Measurements from ENCODE around the gene HNF1B.

- TF ChIP-seq, protein P1, sequence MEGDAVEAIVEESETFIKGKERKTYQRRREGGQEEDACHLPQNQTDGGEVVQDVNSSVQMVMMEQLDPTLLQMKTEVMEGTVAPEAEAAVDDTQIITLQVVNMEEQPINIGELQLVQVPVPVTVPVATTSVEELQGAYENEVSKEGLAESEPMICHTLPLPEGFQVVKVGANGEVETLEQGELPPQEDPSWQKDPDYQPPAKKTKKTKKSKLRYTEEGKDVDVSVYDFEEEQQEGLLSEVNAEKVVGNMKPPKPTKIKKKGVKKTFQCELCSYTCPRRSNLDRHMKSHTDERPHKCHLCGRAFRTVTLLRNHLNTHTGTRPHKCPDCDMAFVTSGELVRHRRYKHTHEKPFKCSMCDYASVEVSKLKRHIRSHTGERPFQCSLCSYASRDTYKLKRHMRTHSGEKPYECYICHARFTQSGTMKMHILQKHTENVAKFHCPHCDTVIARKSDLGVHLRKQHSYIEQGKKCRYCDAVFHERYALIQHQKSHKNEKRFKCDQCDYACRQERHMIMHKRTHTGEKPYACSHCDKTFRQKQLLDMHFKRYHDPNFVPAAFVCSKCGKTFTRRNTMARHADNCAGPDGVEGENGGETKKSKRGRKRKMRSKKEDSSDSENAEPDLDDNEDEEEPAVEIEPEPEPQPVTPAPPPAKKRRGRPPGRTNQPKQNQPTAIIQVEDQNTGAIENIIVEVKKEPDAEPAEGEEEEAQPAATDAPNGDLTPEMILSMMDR (IDR thresholded peaks at IDR 0.05; ENCODE audit: low read depth, low read length, missing input control): no peak
- TF ChIP-seq, protein P2, sequence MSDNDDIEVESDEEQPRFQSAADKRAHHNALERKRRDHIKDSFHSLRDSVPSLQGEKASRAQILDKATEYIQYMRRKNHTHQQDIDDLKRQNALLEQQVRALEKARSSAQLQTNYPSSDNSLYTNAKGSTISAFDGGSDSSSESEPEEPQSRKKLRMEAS (IDR thresholded peaks at IDR 0.05): no peak
- TF ChIP-seq, protein P3, sequence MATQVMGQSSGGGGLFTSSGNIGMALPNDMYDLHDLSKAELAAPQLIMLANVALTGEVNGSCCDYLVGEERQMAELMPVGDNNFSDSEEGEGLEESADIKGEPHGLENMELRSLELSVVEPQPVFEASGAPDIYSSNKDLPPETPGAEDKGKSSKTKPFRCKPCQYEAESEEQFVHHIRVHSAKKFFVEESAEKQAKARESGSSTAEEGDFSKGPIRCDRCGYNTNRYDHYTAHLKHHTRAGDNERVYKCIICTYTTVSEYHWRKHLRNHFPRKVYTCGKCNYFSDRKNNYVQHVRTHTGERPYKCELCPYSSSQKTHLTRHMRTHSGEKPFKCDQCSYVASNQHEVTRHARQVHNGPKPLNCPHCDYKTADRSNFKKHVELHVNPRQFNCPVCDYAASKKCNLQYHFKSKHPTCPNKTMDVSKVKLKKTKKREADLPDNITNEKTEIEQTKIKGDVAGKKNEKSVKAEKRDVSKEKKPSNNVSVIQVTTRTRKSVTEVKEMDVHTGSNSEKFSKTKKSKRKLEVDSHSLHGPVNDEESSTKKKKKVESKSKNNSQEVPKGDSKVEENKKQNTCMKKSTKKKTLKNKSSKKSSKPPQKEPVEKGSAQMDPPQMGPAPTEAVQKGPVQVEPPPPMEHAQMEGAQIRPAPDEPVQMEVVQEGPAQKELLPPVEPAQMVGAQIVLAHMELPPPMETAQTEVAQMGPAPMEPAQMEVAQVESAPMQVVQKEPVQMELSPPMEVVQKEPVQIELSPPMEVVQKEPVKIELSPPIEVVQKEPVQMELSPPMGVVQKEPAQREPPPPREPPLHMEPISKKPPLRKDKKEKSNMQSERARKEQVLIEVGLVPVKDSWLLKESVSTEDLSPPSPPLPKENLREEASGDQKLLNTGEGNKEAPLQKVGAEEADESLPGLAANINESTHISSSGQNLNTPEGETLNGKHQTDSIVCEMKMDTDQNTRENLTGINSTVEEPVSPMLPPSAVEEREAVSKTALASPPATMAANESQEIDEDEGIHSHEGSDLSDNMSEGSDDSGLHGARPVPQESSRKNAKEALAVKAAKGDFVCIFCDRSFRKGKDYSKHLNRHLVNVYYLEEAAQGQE (IDR thresholded peaks at IDR 0.05): no peak
These were observed 7.8 kb downstream of the HNF1B start for GRCh38 chr17:37737081-37737480.
